ENCODE measurements around the gene ZNF853.

DNA sequence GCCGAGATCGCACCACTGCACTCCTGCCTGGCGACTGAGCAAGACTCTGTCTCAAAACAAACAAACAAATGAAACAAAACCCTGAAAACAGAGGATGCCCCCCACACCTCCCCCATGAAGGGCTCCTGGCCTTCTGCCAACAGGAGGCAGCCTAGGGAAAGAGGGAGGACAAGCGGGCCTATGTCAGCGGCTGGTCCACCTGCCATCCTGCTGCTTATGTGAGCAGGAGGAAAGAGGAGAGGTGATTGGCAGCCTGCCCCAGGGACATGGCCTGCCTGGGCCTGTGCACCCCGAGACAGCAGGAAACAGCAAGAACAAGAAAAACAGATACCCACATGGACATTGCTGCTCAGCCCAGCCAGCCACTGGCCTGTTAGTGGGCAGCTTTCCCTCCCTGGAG, 12.6 kb downstream of the ZNF853 start:
- TF ChIP-seq, protein P1, sequence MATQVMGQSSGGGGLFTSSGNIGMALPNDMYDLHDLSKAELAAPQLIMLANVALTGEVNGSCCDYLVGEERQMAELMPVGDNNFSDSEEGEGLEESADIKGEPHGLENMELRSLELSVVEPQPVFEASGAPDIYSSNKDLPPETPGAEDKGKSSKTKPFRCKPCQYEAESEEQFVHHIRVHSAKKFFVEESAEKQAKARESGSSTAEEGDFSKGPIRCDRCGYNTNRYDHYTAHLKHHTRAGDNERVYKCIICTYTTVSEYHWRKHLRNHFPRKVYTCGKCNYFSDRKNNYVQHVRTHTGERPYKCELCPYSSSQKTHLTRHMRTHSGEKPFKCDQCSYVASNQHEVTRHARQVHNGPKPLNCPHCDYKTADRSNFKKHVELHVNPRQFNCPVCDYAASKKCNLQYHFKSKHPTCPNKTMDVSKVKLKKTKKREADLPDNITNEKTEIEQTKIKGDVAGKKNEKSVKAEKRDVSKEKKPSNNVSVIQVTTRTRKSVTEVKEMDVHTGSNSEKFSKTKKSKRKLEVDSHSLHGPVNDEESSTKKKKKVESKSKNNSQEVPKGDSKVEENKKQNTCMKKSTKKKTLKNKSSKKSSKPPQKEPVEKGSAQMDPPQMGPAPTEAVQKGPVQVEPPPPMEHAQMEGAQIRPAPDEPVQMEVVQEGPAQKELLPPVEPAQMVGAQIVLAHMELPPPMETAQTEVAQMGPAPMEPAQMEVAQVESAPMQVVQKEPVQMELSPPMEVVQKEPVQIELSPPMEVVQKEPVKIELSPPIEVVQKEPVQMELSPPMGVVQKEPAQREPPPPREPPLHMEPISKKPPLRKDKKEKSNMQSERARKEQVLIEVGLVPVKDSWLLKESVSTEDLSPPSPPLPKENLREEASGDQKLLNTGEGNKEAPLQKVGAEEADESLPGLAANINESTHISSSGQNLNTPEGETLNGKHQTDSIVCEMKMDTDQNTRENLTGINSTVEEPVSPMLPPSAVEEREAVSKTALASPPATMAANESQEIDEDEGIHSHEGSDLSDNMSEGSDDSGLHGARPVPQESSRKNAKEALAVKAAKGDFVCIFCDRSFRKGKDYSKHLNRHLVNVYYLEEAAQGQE (IDR thresholded peaks at IDR 0.05), result no peak
- TF ChIP-seq, protein P2, sequence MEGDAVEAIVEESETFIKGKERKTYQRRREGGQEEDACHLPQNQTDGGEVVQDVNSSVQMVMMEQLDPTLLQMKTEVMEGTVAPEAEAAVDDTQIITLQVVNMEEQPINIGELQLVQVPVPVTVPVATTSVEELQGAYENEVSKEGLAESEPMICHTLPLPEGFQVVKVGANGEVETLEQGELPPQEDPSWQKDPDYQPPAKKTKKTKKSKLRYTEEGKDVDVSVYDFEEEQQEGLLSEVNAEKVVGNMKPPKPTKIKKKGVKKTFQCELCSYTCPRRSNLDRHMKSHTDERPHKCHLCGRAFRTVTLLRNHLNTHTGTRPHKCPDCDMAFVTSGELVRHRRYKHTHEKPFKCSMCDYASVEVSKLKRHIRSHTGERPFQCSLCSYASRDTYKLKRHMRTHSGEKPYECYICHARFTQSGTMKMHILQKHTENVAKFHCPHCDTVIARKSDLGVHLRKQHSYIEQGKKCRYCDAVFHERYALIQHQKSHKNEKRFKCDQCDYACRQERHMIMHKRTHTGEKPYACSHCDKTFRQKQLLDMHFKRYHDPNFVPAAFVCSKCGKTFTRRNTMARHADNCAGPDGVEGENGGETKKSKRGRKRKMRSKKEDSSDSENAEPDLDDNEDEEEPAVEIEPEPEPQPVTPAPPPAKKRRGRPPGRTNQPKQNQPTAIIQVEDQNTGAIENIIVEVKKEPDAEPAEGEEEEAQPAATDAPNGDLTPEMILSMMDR (IDR thresholded peaks at IDR 0.05; ENCODE audit: low read depth, low read length, missing input control), result no peak
- no peak for TF ChIP-seq RAD21 (IDR thresholded peaks at IDR 0.05)
- TF ChIP-seq, protein P3, sequence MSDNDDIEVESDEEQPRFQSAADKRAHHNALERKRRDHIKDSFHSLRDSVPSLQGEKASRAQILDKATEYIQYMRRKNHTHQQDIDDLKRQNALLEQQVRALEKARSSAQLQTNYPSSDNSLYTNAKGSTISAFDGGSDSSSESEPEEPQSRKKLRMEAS (IDR thresholded peaks at IDR 0.05), result no peak
- TF ChIP-seq HNF4A (conservative IDR thresholded peaks at IDR 0.05), result no peak
- no peak for TF ChIP-seq FOXA1 (IDR thresholded peaks at IDR 0.05)

All from liver (tissue), 3 donors.